GM20000 (cell line): Measurements from ENCODE around the gene SCYL2.
"Not testable (repeated sequence)": the region's sequence is repeated elsewhere in the genome, so short reads cannot be mapped to it uniquely, and the experiment has no call there.

Source experiments
- DNase-seq: peaks from one replicate; pipeline ENCODE4 v3.0.0; 2012; ENCODE audit warnings: low spot score
- CTCF ChIP-seq: IDR thresholded peaks from 2 replicates; pipeline ENCODE4 v1.5.1; 2012; ENCODE audit warnings: mild to moderate bottlenecking, control low read depth; ENCODE audit errors: extremely low read depth, missing control alignments

The SCYL2 gene

GRCh38 chr12:100303831-100304230, 36.9 kb downstream of the SCYL2 start:
- TF ChIP-seq CTCF: no peak
- no peak for DNase-seq

GRCh38 chr12:100304334-100304733, 37.4 kb downstream of the SCYL2 start:
- not testable (repeated sequence) for DNase-seq

- not testable (repeated sequence) for DNase-seq
Observed at GRCh38 chr12:100308138-100308537, 41.2 kb downstream of the SCYL2 start.

GRCh38 chr12:100311317-100311716, 44.3 kb downstream of the SCYL2 start:
- TF ChIP-seq CTCF: no peak
- no peak for DNase-seq

GRCh38 chr12:100317371-100317770, 50.4 kb downstream of the SCYL2 start:
- TF ChIP-seq CTCF: no peak
- no peak for DNase-seq

- no peak for DNase-seq
- no peak for TF ChIP-seq CTCF
Observed at GRCh38 chr12:100324498-100324897, 57.5 kb downstream of the SCYL2 start.

GRCh38 chr12:100326208-100326607, 59.2 kb downstream of the SCYL2 start:
- DNase-seq: no peak
- TF ChIP-seq CTCF: no peak

- TF ChIP-seq CTCF: no peak
- peak; percentile 22 for DNase-seq
Observed at GRCh38 chr12:100329800-100330199, 62.8 kb downstream of the SCYL2 start.

- no peak for TF ChIP-seq CTCF
- no peak for DNase-seq
Observed at GRCh38 chr12:100331871-100332270, 64.9 kb downstream of the SCYL2 start.
